Measurements from ENCODE around the gene SRRM3. TPM values are rescaled to one million over a fixed set of nuclear protein-coding genes. Genes with fewer than 3 reads are reported as not detected.

The SRRM3 gene
- total and polyA plus RNA-seq, 9 of the 15 experiments (the other 6 are each of a cell fraction or from before 2014, with no cell fraction given): 0.04 to 0.91 (median 0.46) TPM; not detected in 2

DNA sequence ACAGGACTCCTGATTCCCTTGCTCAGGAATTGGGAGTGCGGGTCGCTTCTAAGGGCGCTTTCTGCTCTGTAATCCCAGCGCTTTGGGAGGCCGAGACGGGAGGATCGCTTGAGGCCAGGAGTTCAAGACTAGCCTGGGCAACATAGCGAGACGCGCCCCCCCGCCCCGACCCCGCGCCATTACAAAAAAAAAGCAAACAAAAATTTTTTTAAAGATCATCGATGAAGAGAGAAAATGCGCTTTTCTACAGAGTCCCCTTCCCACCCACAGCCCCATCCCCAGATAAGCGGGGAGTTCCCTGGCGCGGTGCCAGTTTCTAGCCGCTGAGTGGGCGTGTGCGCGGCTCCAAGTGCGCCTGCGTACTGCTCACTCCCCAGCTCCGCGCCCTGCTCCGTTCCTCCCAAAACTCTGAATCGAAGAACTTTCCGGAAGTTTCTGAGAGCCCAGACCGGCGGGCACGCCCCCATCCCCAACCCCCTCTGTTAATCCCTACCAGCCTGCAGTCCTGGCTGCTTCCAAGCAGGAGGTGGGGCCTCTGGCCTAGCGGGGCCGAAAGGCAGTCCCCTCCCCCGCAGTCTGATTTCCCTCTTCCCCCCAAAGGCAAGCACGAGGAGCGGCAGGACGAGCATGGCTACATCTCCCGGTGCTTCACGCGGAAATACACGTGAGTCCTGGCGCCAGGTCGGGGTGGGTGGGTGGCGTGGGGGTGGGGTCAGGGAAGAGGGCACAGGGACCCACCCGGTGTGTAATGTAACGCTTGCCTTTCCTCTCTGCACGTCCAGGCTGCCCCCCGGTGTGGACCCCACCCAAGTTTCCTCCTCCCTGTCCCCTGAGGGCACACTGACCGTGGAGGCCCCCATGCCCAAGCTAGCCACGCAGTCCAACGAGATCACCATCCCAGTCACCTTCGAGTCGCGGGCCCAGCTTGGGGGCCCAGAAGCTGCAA, 101.8 kb downstream of the SRRM3 start (continued):
- TF ChIP-seq ZBTB33 (CRISPR knock-in tag; IDR thresholded peaks at IDR 0.05) (0 out of 2 replicates have a peak, but pooled peaks have one; percentile 15), ZNF699 (CRISPR knock-in tag; IDR thresholded peaks at IDR 0.05; ENCODE audit: insufficient replicate concordance) (no peak), DDX20 (tag; IDR thresholded peaks at IDR 0.05; ENCODE audit: low read depth) (no peak), ZNF274 (IDR thresholded peaks at IDR 0.05; ENCODE audit: borderline replicate concordance, low read depth, low read length) (no peak), JUND (IDR thresholded peaks at IDR 0.05; ENCODE audit: borderline replicate concordance, low read depth, low read length) (peak; percentile 38), JUND (tag; IDR thresholded peaks at IDR 0.05; ENCODE audit: borderline replicate concordance, low read depth, low read length) (peak; percentile 16; the same call in 1 of the 3 replicates), ZNF584 (CRISPR knock-in tag; IDR thresholded peaks at IDR 0.05; ENCODE audit: low read depth) (0 out of 2 replicates have a peak, but pooled peaks have one; percentile 60), CEBPB (tag; IDR thresholded peaks at IDR 0.05) (no peak), SPI1 (IDR thresholded peaks at IDR 0.05; ENCODE audit: borderline replicate concordance, low read depth, low read length) (0 out of 2 replicates have a peak, but pooled peaks have one; percentile 18), MTA1 (IDR thresholded peaks at IDR 0.05; ENCODE audit: borderline replicate concordance) (no peak), IRF1 (CRISPR knock-in tag; IDR thresholded peaks at IDR 0.05; ENCODE audit: borderline replicate concordance) (no peak), RUNX1 (IDR thresholded peaks at IDR 0.05; ENCODE audit: low read depth) (no peak), CREB5 (CRISPR knock-in tag; IDR thresholded peaks at IDR 0.05) (no peak), FOXA3 (CRISPR knock-in tag; conservative IDR thresholded peaks at IDR 0.05 in 1 of 2, IDR thresholded peaks at IDR 0.05 in 1 of 2) (no peak), SMARCB1 (IDR thresholded peaks at IDR 0.05; ENCODE audit: insufficient read length, low read depth) (no peak), PHTF2 (CRISPR knock-in tag; IDR thresholded peaks at IDR 0.05) (peak; percentile 95; the same call in 1 of the 2 replicates), FOXJ3 (CRISPR knock-in tag; IDR thresholded peaks at IDR 0.05) (no peak), ZNF197 (CRISPR knock-in tag; IDR thresholded peaks at IDR 0.05; ENCODE audit: low read depth) (no peak), PBX2 (CRISPR knock-in tag; IDR thresholded peaks at IDR 0.05; ENCODE audit: low read depth) (no peak), PBX2 (tag; conservative IDR thresholded peaks at IDR 0.05; ENCODE audit: low read depth) (no peak)

Data from K562 (cell line).